ENCODE data around the gene AHRR. TPM values are rescaled to one million over a fixed set of nuclear protein-coding genes. Genes with fewer than 3 reads are reported as not detected.

The AHRR gene
- total RNA-seq, 1 experiment from 2014 or later, result 1.9 TPM

GRCh38 chr5:389891-390622 lies 68.5 kb downstream of the AHRR start:
- H3K9me3 ChIP-seq (ENCODE audit: low read length), result no peaks in the 10 kb centered on the region
- peaks cover 5% of the 10 kb centered on the region for H3F3A ChIP-seq (ENCODE audit: low read length, unreplicated experiment)
- no peaks in the 10 kb centered on the region for H3K9me2 ChIP-seq (replicated peaks; ENCODE audit: low read length)
- no peak overlapping the region for H3K4me2 ChIP-seq (ENCODE audit: low read length)
- H4K20me1 ChIP-seq (ENCODE audit: low read length), result no peaks in the 10 kb centered on the region
- POLR2A ChIA-PET (ENCODE audit: unreplicated experiment), result no interaction called here
- no peak overlapping the region for H3K27ac ChIP-seq (ENCODE audit: low read length)
- H3K79me2 ChIP-seq (ENCODE audit: low read length), result no peaks in the 10 kb centered on the region
- CTCF ChIA-PET, result no interaction called here
- no peaks in the 10 kb centered on the region for H3K36me3 ChIP-seq (ENCODE audit: low read depth, low read length)
- no peak for TF ChIP-seq CTCF (conservative IDR thresholded peaks at IDR 0.05; ENCODE audit: low read depth, low read length)
- TF ChIP-seq EZH2phosphoT487 (IDR thresholded peaks at IDR 0.05; ENCODE audit: borderline replicate concordance, low read length), result no peak
- no peak for TF ChIP-seq EZH2 (IDR thresholded peaks at IDR 0.05; ENCODE audit: low read length, unreplicated experiment)
- no peak overlapping the region for H3K9ac ChIP-seq (ENCODE audit: low read length)
- peaks cover 17% of the 10 kb centered on the region for H3K4me1 ChIP-seq (ENCODE audit: insufficient read depth, low read length)
- H2AFZ ChIP-seq (ENCODE audit: low read length), result no peak overlapping the region
- ATAC-seq, result no peak
- intact Hi-C loops (cut with micrococcal nuclease), result no loop called here
- no peaks in the 10 kb centered on the region for H3K27me3 ChIP-seq (ENCODE audit: low read length)
- BruUV-seq (replicated peaks), result no TSS peak
- no peak overlapping the region for H3K4me3 ChIP-seq (ENCODE audit: low read length)
- DNase-seq, result no peak

- Histone ChIP-seq H2AFZ (ENCODE audit: low read length) (no peak overlapping the region), H3K4me3 (ENCODE audit: low read length) (no peak overlapping the region), H3K9ac (ENCODE audit: low read length) (no peak overlapping the region), H3K9me2 (replicated peaks; ENCODE audit: low read length) (no peaks in the 10 kb centered on the region), H3K4me2 (ENCODE audit: low read length) (no peak overlapping the region), H3K36me3 (ENCODE audit: low read depth, low read length) (no peaks in the 10 kb centered on the region), H3K27ac (ENCODE audit: low read length) (no peak overlapping the region), H4K20me1 (ENCODE audit: low read length) (no peaks in the 10 kb centered on the region), H3K4me1 (ENCODE audit: insufficient read depth, low read length) (peaks cover 23% of the 10 kb centered on the region), H3K27me3 (ENCODE audit: low read length) (no peaks in the 10 kb centered on the region), H3K9me3 (ENCODE audit: low read length) (no peaks in the 10 kb centered on the region), H3F3A (ENCODE audit: low read length, unreplicated experiment) (peaks cover 2% of the 10 kb centered on the region), H3K79me2 (ENCODE audit: low read length) (no peaks in the 10 kb centered on the region)
- intact Hi-C loops (cut with micrococcal nuclease), result no loop called here
- no TSS peak for BruUV-seq (replicated peaks)
- ATAC-seq, result peak; percentile 44
- ChIA-PET CTCF (no interaction called here), POLR2A (ENCODE audit: unreplicated experiment) (no interaction called here)
- no peak for TF ChIP-seq CTCF (conservative IDR thresholded peaks at IDR 0.05; ENCODE audit: low read depth, low read length)
- no peak for TF ChIP-seq EZH2phosphoT487 (IDR thresholded peaks at IDR 0.05; ENCODE audit: borderline replicate concordance, low read length)
- TF ChIP-seq EZH2 (IDR thresholded peaks at IDR 0.05; ENCODE audit: low read length, unreplicated experiment), result no peak
- DNase-seq, result peak; percentile 53
Measured at GRCh38 chr5:390623-391491, 69.3 kb downstream of the AHRR start.
